ENCODE data around the gene GTF2F2.
A peak's percentile ranks its signal among the peaks of the same experiment; 100 is the strongest.
"Not testable (repeated sequence)": the region's sequence is repeated elsewhere in the genome, so short reads cannot be mapped to it uniquely, and the experiment has no call there.

Gene GTF2F2

DNA sequence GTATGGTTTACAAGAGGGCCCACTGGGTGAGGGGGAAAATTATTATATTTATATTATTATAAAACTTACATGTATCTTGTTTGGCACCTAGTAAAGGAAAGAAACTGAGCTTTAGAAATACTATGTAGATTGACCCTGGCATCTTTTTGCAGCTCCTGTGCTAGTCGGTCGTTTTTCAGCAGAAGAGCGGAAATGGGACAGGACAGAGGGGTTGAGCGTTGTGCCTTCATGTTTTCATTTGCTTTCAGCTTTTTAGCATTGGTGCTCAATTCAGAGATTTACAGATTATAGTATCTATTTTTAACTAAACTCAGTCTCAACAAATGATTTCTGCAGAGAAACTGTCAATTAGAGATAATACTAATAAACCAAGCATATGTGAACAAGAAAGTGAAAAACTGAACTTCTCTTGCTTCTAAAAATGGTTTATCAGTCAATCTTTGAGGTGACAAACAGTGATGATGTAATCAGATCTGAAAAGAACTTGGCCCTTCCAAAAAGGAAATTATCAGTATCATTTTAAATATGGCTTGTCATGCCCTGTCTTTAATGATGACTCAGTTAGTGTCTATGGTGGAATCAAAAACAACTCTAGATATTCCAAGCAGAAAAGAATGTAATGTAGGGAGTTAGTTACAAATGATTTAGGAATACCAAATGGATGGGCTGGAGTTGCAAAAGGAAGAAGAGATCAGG is 137.5 kb downstream of the GTF2F2 start:
- no peak for DNase-seq

DNA sequence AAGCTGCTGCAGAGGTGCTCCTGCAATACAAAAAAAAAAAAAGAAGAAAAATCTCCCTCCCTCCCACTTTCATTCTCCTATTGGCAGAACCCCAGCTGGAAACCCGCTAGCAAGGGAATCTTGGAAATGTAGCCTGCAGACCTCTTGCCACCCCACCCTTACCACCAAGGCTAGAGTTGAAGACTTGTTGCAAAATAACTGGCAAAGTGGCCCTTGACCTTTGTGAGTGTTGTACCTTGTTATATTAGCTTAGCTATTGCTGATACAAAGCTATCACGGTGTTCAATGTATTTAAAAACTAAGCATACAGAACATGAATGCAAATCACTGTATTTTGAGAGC is 138.0 kb downstream of the GTF2F2 start:
- no peak for DNase-seq

DNA sequence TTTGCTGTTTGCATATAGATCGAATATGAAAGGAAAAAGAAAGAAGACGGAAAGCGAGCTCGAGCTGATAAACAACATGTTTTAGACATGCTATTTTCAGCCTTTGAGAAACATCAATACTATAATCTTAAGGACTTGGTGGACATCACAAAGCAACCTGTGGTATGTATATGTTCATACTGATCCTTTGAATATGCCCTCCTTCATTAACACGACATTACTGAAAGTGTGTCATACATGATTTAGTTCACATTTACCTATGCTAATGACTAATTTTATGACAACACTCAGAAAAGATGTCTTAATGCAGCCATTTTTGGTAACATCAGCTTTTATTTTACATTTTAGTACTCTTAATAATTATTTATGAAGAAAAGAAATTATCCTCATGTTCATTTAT is 146.9 kb downstream of the GTF2F2 start:
- DNase-seq: no peak

DNA sequence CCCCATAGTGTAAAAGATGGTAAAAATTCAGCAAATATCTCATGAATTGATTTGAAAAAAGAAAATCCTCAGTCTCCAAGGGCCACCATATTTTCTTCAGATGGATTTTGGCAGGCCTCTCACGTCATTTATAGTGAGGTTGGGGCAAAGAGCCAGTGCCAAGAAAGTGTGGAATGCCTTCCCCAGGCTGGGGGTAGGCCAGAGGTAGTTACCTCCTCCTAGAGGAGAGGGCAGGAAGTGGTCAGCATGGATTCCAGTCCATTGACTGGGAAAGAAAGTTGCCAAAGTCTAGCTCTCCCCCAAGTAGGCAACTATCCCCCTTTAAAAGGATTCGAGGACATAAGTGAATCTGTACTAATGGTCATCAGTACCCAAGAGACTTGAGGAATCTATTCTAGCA is 148.9 kb downstream of the GTF2F2 start:
- no peak for DNase-seq

DNA sequence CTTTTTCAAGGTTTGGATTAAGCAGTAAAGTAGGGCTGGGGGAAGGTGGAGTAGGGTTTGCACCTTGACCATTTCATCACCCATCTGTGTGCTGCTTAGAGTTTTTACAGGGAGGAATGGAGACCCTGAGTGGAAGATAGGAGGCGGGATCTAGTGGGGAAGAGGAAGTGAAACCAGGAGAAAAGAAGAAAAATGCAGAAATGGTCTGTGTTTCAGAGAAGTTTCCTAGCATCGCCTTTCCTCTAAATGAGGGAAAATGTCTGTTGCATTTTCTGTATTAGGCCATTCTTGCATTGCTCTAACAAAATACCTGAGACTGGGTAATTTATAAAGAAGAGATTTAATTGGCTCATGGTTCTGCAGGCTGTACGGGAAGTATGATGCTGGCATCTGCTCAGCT is 156.6 kb downstream of the GTF2F2 start:
- DNase-seq: no peak

DNA sequence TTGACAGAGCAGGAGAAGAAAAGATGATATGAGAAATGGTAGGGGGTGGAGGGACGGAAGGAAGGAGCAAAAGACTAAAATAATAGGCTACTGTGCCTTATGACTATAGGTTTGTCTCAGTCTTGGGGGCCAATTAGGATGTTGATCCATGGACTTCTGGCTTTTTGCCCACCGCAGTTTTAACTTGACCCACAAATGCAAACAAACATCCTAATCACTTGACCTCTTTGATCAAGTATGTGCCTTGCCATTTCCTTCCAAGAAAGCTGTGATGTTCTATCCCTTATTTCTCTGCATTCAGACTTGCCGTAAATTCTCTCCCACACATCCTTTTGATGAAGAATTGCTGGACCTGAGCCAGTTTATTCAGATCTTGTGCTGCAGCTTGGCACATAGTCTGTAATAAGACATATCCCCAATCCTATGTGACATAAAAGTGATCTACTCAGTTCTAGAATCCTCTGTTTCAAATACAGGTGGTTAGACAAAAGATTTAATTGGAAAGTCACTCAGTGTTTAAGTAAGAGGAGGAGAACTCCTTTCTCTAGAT is 157.9 kb downstream of the GTF2F2 start:
- no peak for DNase-seq

DNA sequence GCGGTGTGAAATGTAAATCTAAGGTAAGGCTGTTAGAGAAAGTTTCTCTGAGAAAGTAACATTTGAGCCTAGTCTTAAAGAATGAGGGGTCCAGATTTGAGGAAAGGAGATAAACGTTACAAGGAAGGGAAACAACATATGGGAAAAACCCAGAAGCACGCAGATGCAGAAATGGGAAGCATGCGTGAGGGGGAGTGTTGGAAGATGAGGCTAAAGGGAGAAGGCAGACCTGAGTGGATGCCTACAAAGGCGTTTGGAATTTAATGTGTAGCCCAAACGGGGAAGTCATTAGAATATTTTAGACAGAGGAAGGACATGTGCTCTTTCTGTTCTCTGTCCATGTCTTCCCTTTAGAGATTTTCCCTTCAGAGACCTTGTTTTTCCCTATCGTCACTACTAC is 159.7 kb downstream of the GTF2F2 start:
- no peak for DNase-seq

DNA sequence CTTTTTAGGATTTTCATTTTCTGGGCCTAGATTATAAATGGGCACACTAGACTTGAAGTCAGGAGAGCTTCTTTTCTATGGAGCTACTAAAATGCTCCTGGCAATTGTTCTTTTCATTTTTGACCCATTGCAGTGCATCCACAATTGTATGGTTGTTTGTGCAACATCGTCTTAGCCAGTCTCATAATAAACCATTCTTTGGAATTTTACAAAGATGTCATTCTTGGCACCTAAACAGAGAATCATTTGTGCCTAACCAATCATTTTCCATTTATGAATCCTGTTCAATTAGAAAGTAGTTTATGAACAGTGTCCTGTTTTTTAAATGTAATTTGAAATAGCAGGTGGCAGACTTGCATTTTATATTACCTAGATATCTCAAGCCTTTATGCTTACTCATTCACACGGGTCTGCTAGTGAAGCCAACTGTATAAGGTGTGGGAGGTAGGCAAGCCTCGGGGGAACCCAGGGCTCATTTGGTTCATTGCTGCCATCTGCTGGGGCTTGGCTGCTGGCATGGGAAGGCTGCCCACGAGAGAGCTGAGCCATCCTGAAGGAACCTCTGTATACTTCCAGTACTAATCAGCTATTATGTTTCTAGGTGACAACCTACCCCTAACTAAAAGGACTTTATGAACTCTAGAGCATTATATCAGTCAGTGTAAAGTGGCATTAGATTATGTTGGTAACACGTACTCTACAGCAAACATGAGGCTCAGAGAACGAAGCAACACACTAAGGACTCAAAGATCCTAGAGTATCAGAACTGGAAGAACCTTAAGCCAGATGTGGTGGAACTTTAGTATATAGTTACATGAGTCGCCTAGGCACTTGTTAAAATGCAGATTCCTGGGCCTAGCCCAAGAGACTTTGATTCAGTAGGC is 160.7 kb downstream of the GTF2F2 start:
- peak; percentile 10 for DNase-seq

DNA sequence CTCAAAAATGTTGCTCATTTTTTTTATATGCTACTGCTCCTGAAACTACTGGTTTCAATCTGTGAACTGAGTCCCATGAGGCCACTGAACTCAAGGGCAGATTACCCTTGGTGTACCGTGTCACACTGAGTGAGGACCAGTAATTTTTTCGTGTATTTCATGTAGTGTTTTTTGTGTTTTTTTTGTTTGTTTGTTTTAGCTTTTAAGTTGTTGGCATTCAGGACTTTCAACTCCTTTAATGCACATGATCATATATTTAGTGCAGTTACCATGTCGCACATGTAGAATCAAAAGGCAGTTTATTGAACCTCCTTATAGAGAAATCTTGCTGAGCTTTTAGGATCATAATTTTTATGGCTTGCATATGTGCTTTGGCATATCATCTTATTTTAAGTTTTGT is 162.7 kb downstream of the GTF2F2 start:
- DNase-seq: no peak

DNA sequence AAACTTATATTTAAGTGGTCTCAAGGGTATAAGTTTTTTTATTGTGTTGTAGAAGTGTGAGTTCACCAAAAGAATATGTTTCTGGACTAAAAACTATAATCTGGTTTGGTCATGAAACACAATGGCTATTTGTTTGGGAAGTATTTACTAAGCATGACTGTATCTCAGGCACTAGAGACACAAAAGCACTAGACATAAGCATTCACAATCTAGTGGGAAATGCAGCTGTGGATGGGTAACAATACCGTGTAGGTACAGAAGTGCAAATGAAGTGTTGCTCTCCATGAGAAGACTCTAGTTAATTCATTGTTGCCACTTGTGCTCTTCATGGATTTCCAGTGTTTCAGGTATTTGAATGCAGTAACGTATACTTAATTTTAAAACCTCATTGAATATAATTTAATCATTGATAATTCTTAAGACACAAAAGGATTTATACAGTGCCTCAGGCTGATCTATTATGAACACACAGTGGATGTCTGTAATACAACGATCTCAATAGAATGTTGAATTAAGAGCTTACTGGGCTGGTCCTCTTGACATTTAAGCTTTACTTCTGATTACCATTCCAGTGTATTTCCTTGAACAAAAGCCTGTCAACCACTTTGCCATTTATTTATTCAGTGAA is 169.7 kb downstream of the GTF2F2 start:
- no peak for DNase-seq

DNA sequence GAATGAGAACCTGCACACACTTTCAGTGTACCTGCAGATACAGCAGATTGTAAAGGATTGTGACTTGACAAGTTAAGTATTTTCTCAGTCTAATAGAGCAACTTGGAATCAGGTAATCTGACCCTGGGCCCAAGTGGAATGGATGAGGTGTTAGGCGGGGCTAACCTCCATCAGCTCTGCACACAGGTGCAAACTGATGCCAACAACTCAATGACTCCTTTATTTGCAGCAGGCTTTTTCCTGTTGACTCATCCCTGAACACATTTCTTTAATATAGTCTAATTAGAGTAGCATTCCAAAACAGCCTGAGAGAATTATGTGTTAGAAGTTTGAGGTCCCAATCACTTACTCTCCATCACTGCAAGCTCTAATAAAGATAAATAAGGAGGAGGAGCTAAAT is 171.9 kb downstream of the GTF2F2 start:
- no peak for DNase-seq

DNA sequence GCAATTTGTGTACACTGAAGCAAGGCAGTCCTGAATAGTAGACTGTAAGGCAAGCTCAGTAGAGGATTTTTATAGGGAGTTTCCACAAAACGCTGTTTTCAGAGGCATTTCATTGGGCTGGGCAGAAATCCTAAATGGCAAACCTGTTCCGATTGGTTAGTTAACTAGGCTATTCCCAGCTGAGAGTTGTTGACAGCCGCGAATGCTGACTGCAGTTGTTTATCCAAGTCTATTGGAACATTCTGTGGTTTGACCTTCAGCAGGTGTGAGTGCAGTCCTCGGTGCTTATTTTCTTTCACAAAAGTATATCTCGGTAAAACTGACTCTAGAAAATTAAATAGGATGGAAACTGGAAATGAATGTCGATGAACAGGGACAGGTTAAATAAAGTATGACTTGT is 175.2 kb downstream of the GTF2F2 start:
- no peak for DNase-seq

DNA sequence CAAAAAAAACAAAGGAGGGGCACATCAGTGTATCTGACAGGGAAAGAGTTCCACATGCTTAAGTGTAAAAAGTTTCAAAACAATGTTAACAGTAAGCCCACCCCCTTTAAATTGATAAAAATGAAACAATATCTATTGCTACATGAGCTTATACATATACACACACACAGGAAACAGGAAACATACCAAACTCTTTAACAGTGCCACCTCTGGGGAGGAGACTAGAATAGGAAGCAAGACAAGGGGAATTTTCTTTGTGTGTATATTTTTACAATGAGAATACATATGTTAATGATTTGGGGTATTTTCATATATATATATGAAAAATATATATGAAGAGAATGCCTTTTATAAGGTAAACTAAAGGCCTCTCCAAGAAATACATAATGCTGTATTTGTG is 175.9 kb downstream of the GTF2F2 start:
- DNase-seq: no peak

DNA sequence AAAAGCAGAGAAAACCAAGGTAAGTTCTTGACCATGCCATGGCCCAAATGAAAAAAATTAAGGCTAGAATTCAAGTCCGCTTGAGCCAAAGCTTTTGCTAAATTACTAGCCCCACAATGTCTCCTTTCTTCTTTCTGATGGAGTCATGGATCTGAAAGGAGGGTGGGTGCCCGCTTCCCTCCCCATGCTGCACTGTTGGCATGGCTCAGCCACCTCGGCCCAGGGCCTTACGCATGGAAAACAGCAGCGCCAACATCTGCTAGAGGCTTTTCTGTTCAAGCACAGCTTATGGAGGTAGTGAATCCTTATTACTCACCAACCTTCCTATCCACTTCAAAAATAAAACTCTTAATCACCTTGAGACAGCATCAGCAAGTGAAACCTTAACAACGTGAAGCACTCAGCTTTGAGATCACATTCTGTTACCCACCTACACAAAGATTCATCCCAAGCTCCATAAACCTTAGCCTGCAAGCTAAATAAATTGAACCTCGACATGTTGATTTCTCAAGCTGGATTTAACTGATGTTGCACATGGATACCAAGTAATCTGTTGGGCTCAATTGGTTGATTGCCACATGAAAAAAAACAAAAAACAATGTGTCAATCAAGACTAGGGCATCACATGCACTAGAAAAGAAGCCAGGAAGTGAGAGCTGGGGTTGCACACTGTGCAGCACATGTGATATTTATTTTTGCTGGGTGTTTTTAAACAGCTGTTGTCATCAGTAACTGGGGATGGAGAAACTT is 177.3 kb downstream of the GTF2F2 start:
- DNase-seq: no peak

DNA sequence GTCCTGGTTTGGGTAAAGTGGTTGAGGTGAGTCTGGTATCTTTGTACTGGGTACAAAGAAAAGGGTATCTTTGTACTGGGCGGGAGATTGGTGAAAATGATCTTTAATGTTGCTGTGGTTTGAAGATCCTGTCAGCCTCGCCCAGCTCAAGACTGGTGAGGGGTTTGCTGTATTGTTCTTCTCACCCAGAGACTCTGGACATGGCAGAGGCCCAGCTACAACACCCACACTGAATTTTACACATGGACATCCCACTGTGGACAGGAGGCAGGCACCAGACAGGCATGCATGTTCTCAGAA is 177.8 kb downstream of the GTF2F2 start:
- no peak for DNase-seq

DNA sequence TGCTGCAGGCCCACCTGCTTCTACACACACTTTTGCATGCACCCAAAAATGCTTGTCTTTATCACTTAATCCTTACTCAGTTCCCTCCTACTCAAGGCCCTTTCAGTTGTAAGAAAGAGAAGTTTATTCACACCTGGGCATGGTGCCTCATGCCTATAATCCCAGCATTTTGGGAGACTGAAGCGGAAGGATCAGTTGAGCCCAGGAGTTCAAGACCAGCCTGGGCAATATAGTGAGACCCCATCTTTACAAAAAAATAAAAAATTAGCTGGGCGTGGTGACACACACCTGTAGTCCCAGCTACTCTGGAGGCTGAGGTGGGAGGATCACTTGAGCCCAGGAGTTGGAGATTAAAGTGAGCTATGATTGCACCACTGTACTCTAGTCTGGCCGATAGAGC is 178.2 kb downstream of the GTF2F2 start:
- not testable (repeated sequence) for DNase-seq

DNA sequence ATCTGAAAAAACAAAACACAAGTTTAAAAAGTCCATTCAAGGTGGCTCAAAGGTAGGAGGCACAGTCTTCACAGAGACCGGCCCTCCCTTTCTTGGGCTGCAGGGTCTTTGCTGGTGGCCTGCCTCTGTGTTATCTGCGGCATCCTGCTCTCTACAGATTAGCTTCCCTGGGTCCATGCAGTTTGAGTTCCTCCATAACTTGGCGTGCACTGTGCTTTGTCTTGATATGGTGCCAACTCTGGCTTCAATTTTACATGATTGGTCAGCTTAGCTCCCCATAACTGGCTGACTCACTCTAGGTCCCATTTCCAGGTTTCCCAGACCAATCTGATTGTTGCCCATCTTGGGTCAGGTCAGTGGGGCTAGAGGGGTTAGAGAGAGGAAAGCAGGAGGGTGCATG is 178.9 kb downstream of the GTF2F2 start:
- no peak for DNase-seq

DNA sequence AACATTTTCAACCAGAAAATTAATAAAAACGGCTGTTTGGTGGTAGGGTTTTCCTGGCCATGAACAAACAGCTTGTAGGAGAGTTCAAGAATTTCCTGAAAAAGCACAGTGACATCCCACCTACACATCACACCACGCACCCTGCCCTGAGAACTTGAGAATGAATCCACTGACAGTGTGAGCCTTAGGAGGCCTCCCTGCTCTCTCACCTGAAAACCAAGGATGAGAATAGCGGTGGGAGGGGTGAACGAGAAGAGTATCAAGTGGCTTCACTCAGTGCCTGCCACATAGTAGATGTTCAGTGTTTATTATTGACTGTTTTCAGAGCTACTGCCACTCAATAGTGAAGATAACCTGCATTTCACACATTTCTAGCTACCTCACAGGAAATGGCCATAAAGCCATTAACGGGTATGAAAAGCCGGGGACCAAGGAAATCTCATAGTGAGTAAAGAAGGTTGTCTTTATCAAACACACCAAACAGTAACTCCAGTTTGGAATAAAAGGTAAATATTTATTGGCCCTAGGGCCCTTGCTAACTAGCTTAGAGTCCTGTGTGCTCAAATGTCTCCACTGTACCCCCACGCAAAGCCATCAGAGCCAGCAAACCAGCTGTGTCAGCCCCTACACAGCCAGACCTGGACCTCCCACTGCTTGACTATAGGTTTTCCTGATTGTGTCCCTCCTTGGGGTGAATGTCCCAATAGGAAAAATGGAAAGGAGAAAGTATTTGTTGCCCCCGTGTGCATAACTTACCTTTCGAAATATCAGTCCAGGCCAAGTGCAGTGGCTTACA is 180.1 kb downstream of the GTF2F2 start:
- DNase-seq: no peak

DNA sequence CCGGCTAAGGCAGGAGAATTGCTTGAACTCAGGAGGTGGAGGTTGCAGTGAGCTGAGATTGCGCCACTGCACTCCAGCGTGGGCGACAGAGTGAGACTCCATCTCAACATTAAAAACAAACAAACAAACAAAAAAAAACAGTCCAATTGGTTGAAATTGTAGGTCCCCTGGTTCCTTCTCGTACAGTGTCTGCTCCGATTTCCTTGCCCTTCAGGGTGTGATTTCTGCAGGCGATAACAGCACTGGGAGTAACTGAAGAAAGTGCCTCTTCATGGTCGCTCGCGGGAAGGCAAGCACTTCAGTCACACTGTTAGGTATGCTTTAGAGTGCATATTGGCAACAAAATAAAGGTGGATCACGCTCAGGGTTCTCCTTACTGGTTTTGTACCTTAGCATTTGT is 181.0 kb downstream of the GTF2F2 start:
- DNase-seq: no peak

DNA sequence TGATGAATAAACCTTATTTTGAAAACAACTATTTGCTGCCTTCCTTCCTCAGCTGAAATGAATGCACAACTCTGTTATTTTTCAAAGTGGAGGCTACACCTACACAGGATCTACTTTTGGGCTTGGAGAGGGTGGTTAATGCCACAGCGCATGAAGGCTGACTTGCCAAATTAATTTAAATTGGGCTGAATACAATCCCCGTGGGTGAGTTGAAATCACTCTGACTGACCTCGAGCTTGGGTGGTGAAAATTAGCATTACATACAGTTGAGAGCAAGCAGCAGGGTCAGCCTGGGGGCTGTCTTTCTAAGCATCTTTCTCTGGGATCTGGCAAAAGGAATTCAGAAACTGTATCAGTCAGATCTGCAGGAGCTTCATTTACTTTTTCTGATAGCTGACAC is 182.2 kb downstream of the GTF2F2 start:
- no peak for DNase-seq

DNA sequence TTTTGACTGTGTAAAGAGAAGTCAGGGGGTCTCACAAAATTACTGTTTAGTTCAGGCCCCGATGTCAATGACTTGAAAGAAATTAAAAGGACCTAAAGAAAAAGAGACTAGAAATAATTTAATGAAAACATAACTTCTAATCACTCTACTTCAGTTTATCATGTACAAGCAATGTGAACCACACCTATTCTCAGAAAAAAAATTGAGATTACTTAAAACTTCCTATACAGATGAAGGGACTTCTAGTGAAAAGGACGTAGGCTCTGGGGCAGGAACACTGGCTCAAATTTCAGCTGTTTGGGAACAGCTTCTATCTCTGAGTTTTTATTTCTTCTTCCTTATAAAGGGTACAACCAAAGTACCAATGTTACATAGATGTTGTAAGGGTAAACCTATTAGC is 182.7 kb downstream of the GTF2F2 start:
- no peak for DNase-seq

DNA sequence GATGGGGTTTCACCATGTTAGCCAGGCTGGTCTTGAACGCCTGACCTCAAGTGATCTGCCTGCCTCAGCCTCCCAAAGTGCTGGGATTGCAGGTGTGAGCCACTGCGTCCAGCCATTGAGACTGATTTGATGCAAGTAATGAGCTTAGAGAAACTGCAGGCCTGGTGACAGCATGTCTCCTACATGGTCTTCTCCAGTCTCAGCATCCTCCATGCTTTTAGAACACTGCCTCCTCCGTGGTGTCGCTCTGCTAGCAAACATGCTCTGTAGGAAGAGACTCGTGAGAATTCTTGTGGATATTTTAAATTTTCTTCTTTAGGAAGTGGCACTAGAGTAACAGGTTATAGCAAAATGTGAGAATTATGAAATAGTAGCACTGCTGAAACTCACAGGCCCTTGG is 183.6 kb downstream of the GTF2F2 start:
- DNase-seq: no peak

DNA sequence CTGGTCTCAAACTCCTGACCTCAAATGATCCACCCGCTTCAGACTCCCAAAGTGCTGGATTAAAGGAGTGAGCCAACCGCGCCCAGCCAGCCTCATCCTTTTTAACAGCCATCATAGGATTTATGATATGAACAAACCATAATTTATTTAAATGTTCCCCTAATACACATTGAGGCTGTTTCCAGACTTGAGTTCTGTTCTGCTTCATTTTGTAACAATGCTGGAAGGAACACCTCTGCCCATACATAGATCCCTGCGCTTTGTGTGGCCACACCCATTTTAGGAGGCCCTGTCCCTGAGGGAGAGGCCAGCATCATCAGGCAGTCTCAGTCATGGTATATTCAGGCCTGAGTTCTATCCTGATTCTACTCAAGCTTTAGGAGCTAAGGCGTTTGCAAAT is 184.8 kb downstream of the GTF2F2 start:
- no peak for DNase-seq

Data from KG1 (cell line).